ENCODE results near the gene PTPN22. TPM values are rescaled to one million over a fixed set of nuclear protein-coding genes. Genes with fewer than 3 reads are reported as not detected.

The PTPN22 gene
- total RNA-seq, 1 donor from 2014 or later: 14.1 TPM

GRCh38 chr1:113886417-113887401, 15.2 kb upstream of the PTPN22 start:
- DNase-seq: no peak
- ATAC-seq: peak; percentile 75 to 79
- TF ChIP-seq CTCF (IDR thresholded peaks at IDR 0.05): no peak

GRCh38 chr1:113881661-113882060, 10.1 kb upstream of the PTPN22 start:
- DNase-seq: no peak

More at GRCh38 chr1:113886417-113887401, 15.2 kb upstream of the PTPN22 start:
- no peaks in the 10 kb centered on the region for H3K36me3 ChIP-seq
- intact Hi-C loops (cut with DNase I): no loop called here
- H3K4me1 ChIP-seq: no peaks in the 10 kb centered on the region
- H3K27ac ChIP-seq: peak overlapping the region; percentile 57
- H3K4me3 ChIP-seq: no peak overlapping the region
- no peaks in the 10 kb centered on the region for H3K27me3 ChIP-seq (ENCODE audit: low read depth)
- H3K9me3 ChIP-seq: no peaks in the 10 kb centered on the region

GRCh38 chr1:113879739-113880038, 8.2 kb upstream of the PTPN22 start:
- intact Hi-C loops (cut with DNase I): no loop called here
- DNase-seq (no peak), ATAC-seq (no peak)
- Histone ChIP-seq H3K4me1 (no peaks in the 10 kb centered on the region), H3K9me3 (no peaks in the 10 kb centered on the region), H3K36me3 (no peaks in the 10 kb centered on the region), H3K27ac (no peak overlapping the region), H3K4me3 (no peak overlapping the region), H3K27me3 (ENCODE audit: low read depth) (no peaks in the 10 kb centered on the region)
- TF ChIP-seq CTCF (IDR thresholded peaks at IDR 0.05): no peak

More at GRCh38 chr1:113881661-113882060, 10.1 kb upstream of the PTPN22 start:
- Histone ChIP-seq H3K27ac (no peak overlapping the region), H3K9me3 (no peaks in the 10 kb centered on the region), H3K4me1 (no peaks in the 10 kb centered on the region), H3K4me3 (no peak overlapping the region), H3K27me3 (ENCODE audit: low read depth) (no peaks in the 10 kb centered on the region), H3K36me3 (no peaks in the 10 kb centered on the region)
- intact Hi-C loops (cut with DNase I): no loop called here
- TF ChIP-seq CTCF (IDR thresholded peaks at IDR 0.05): no peak
- no peak for ATAC-seq

GRCh38 chr1:113876176-113876575, 4.7 kb upstream of the PTPN22 start:
- intact Hi-C loops (cut with DNase I): no loop called here
- Histone ChIP-seq H3K27me3 (ENCODE audit: low read depth) (no peaks in the 10 kb centered on the region), H3K9me3 (no peaks in the 10 kb centered on the region), H3K4me1 (peaks cover 15% of the 10 kb centered on the region), H3K4me3 (no peak overlapping the region), H3K36me3 (no peaks in the 10 kb centered on the region), H3K27ac (no peak overlapping the region)
- TF ChIP-seq CTCF (IDR thresholded peaks at IDR 0.05): no peak
- no peak for DNase-seq
- ATAC-seq: no peak

- Histone ChIP-seq H3K27ac (no peak overlapping the region), H3K36me3 (no peaks in the 10 kb centered on the region), H3K9me3 (no peaks in the 10 kb centered on the region), H3K4me1 (peaks cover 15% of the 10 kb centered on the region), H3K27me3 (ENCODE audit: low read depth) (no peaks in the 10 kb centered on the region), H3K4me3 (no peak overlapping the region)
- DNase-seq (no peak), ATAC-seq (no peak)
- no peak for TF ChIP-seq CTCF (IDR thresholded peaks at IDR 0.05)
- intact Hi-C loops (cut with DNase I): no loop called here
Observed at GRCh38 chr1:113875714-113876113, 4.2 kb upstream of the PTPN22 start.

Measured in lower lobe of right lung (tissue), 2 donors.